Keratinocyte (primary cell): ENCODE results near the gene FRMPD2. TPM values are rescaled to one million over a fixed set of nuclear protein-coding genes. Genes with fewer than 3 reads are reported as not detected.

ENCODE experiments used
- DNase-seq: peaks from one replicate; pipeline ENCODE4 v3.0.0-alpha.2; 2011; ENCODE audit warnings: low read depth, missing footprints, low spot score
- FAIRE-seq: peaks from 2 replicates; lab custom pipeline; 2011; peaks lifted over from hg19 to GRCh38; lab: Jason Lieb, UNC
- H2AFZ ChIP-seq: 2 replicates; pipeline ENCODE4 v1.6.0; 2012; ENCODE audit warnings: low read length, control low read depth, inconsistent platforms; ENCODE audit not compliant: control insufficient read depth
- H3K27ac ChIP-seq: 2 replicates; pipeline ENCODE4 v1.5.1; 2011; ENCODE audit warnings: low read length; ENCODE audit not compliant: control insufficient read depth, insufficient read depth
- H3K27me3 ChIP-seq: 3 replicates; pipeline ENCODE4 v1.6.0; 2011; ENCODE audit warnings: low read length; ENCODE audit not compliant: control insufficient read depth, insufficient read depth; ENCODE audit errors: extremely low read depth
- H3K36me3 ChIP-seq, 2 experiments: 2 replicates in 1 of 2; 3 replicates in 1 of 2; pipeline ENCODE4 v1.5.1; 2011; ENCODE audit warnings: low read length in 2 of 2, mild to moderate bottlenecking in 1 of 2; ENCODE audit not compliant: control insufficient read depth in 2 of 2, insufficient read depth in 2 of 2; ENCODE audit errors: extremely low read depth in 1 of 2
- H3K4me1 ChIP-seq: 3 replicates; pipeline ENCODE4 v1.5.1; 2011; ENCODE audit warnings: low read length; ENCODE audit not compliant: control insufficient read depth, insufficient read depth; ENCODE audit errors: extremely low read depth
- H3K4me2 ChIP-seq: 3 replicates; pipeline ENCODE4 v1.6.0; 2011; ENCODE audit warnings: low read depth, low read length; ENCODE audit not compliant: control insufficient read depth, insufficient read depth; ENCODE audit errors: extremely low read depth
- H3K4me3 ChIP-seq, 3 experiments: fragments of 200-600 bp in 1 of 3; sonication (generic) in 1 of 3; 2 replicates in 2 of 3; 3 replicates in 1 of 3; pipeline ENCODE4 v1.5.1; 2011 to 2016; ENCODE audit warnings: low read length in 3 of 3, mild to moderate bottlenecking in 3 of 3, control low read depth in 2 of 3, inconsistent platforms in 1 of 3, low read depth in 1 of 3, mixed read lengths in 1 of 3, mixed run types in 1 of 3, moderate library complexity in 1 of 3; ENCODE audit not compliant: control insufficient read depth in 2 of 3, insufficient read depth in 2 of 3; ENCODE audit errors: extremely low read depth in 1 of 3
- H3K79me2 ChIP-seq: 2 replicates; pipeline ENCODE4 v1.6.0; 2012; ENCODE audit warnings: low read length; ENCODE audit not compliant: control insufficient read depth, insufficient read depth
- H3K9ac ChIP-seq: 3 replicates; pipeline ENCODE4 v1.6.0; 2011; ENCODE audit warnings: low read length; ENCODE audit not compliant: control insufficient read depth, insufficient read depth; ENCODE audit errors: extremely low read depth
- H3K9me1 ChIP-seq: 3 replicates; pipeline ENCODE4 v1.6.0; 2011; ENCODE audit warnings: low read length; ENCODE audit not compliant: control insufficient read depth, insufficient read depth; ENCODE audit errors: extremely low read depth
- H3K9me3 ChIP-seq: 2 replicates; pipeline ENCODE4 v1.5.1; 2012; ENCODE audit warnings: low read depth, low read length; ENCODE audit not compliant: control insufficient read depth
- H4K20me1 ChIP-seq: 3 replicates; pipeline ENCODE4 v1.6.0; 2011; ENCODE audit warnings: low read length; ENCODE audit not compliant: control insufficient read depth, insufficient read depth; ENCODE audit errors: extremely low read depth
- EZH2 ChIP-seq: IDR thresholded peaks from one replicate; pipeline ENCODE4 v1.6.1; 2012; ENCODE audit warnings: inconsistent platforms, mild to moderate bottlenecking, low read length, moderate library complexity
- dilution Hi-C: fragments of 300-500 bp; cut with MboI; formaldehyde crosslinking; loops from one replicate; pipeline ENCODE4 v1.7.0; 2020; ENCODE audit warnings: low sequenced_read_pairs; ENCODE audit not compliant: extremely low pct_ligation_motif_present
- polyA plus RNA-seq, 5 experiments: library from polyadenylated mRNA; depleted of rRNA in 3 of 5; stranded (reverse) in 3 of 5; stranded (forward) in 1 of 5; unstranded in 1 of 5; fragments of >200 nt; gene quantifications; 1 replicate in 1 of 5; 2 replicates in 3 of 5; 3 replicates in 1 of 5; pipeline versions ENCODE4 v1.2.1 to v1.2.3, GENCODE V29; 2011 to 2012; ENCODE audit warnings: missing spikeins in 2 of 5, low read depth in 1 of 5, low replicate concordance in 1 of 5
- TF ChIP-seq, protein P1 (sequence below), 3 experiments: IDR thresholded peaks in 1 of 3; conservative IDR thresholded peaks in 1 of 3; optimal IDR thresholded peaks in 1 of 3; 2 replicates in 2 of 3; 3 replicates in 1 of 3; pipeline versions ENCODE3 to v1.5.1; 2011; ENCODE audit warnings: low read length in 3 of 3, mild to moderate bottlenecking in 3 of 3, moderate library complexity in 2 of 3, control low read depth in 1 of 3, inconsistent platforms in 1 of 3; ENCODE audit not compliant: insufficient read depth in 2 of 3; ENCODE audit errors: extremely low read depth in 1 of 3

Gene FRMPD2
- polyA plus RNA-seq, 1 donor (not counting 4 experiments of a cell fraction or from before 2014, with no cell fraction given) = not detected

DNA sequence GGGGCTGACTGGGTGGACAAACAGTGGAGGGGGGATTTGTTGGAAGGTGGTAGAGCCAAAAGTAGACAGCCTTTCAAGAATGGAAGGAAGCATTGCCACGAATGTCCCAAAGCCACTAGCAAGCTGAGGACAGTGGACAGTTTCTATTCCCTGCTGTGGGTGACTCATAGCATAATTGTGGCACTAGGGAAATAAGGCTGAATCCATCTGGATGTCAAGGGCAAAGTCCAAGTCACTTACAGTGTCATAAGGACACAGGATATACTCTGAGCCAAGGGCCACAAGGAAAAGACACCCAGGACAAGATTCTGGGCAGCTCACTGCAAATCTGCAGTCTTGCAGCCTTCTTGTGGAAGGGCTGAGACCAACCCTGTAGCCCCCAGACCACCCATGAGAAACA is 79.7 kb downstream of the FRMPD2 start:
- H4K20me1 ChIP-seq = no peaks in the 10 kb centered on the region
- H3K4me1 ChIP-seq = no peaks in the 10 kb centered on the region
- FAIRE-seq = no peak
- H3K9ac ChIP-seq = no peak overlapping the region
- H3K27me3 ChIP-seq = peaks cover 12% of the 10 kb centered on the region
- no peaks in the 10 kb centered on the region for H3K36me3 ChIP-seq
- H3K9me3 ChIP-seq = no peaks in the 10 kb centered on the region
- dilution Hi-C loops = no loop called here
- H3K4me3 ChIP-seq = no peak overlapping the region
- H3K27ac ChIP-seq = no peak overlapping the region
- H3K9me1 ChIP-seq = no peaks in the 10 kb centered on the region
- H2AFZ ChIP-seq = no peak overlapping the region
- no peak for DNase-seq
- no peak overlapping the region for H3K4me2 ChIP-seq
- no peaks in the 10 kb centered on the region for H3K79me2 ChIP-seq
- TF ChIP-seq, protein P1, sequence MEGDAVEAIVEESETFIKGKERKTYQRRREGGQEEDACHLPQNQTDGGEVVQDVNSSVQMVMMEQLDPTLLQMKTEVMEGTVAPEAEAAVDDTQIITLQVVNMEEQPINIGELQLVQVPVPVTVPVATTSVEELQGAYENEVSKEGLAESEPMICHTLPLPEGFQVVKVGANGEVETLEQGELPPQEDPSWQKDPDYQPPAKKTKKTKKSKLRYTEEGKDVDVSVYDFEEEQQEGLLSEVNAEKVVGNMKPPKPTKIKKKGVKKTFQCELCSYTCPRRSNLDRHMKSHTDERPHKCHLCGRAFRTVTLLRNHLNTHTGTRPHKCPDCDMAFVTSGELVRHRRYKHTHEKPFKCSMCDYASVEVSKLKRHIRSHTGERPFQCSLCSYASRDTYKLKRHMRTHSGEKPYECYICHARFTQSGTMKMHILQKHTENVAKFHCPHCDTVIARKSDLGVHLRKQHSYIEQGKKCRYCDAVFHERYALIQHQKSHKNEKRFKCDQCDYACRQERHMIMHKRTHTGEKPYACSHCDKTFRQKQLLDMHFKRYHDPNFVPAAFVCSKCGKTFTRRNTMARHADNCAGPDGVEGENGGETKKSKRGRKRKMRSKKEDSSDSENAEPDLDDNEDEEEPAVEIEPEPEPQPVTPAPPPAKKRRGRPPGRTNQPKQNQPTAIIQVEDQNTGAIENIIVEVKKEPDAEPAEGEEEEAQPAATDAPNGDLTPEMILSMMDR (optimal IDR thresholded peaks at IDR 0.05 in 1 of 3, IDR thresholded peaks at IDR 0.05 in 1 of 3, conservative IDR thresholded peaks at IDR 0.05 in 1 of 3; ENCODE audit: extremely low read depth in 1 of 3, insufficient read depth in 2 of 3, low read length in 3 of 3) = no peak
- TF ChIP-seq EZH2 = no peak

DNA sequence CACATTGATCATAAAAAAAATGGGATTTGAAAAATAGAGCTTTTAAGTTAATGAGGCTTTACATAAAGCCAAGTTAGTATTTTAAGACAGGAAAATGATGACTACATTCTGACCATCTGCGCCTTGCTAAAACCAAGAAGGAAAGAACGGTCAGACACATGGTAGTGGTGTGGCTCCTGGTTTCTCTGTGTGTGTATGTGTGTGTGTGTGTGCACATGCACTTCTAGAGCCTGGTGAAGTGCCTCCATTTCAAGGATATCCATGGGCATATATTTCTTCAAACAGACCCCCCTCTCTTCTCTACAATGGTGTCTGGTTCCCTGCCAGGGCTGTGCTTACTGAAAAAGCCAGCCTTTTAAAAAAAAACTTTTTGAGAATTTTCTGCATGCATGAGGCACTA is 80.9 kb downstream of the FRMPD2 start:
- Histone ChIP-seq H2AFZ (no peak overlapping the region), H3K27me3 (peaks cover 12% of the 10 kb centered on the region)
- dilution Hi-C loops = no loop called here

More for the DNA sequence above, 80.9 kb downstream of the FRMPD2 start:
- Histone ChIP-seq H3K9me1 (no peaks in the 10 kb centered on the region), H3K9me3 (no peaks in the 10 kb centered on the region), H3K36me3 (no peaks in the 10 kb centered on the region), H3K4me3 (no peak overlapping the region), H3K4me1 (no peaks in the 10 kb centered on the region), H4K20me1 (no peaks in the 10 kb centered on the region), H3K79me2 (no peaks in the 10 kb centered on the region), H3K4me2 (no peak overlapping the region), H3K9ac (no peak overlapping the region), H3K27ac (no peak overlapping the region)
- DNase-seq = no peak
- TF ChIP-seq, protein P1 (optimal IDR thresholded peaks at IDR 0.05 in 1 of 3, IDR thresholded peaks at IDR 0.05 in 1 of 3, conservative IDR thresholded peaks at IDR 0.05 in 1 of 3; ENCODE audit: extremely low read depth in 1 of 3, insufficient read depth in 2 of 3, low read length in 3 of 3) = no peak
- no peak for TF ChIP-seq EZH2
- FAIRE-seq = no peak
